GM23248 (cell line): ENCODE measurements around the gene MPPED1.

Source experiments
- EZH2 ChIP-seq: fragments of 200-600 bp; sonication (generic); IDR thresholded peaks from 2 replicates; pipeline ENCODE4 v1.6.1; 2018; ENCODE audit warnings: antibody characterized with exemption, mild to moderate bottlenecking; ENCODE audit not compliant: insufficient read depth, poor library complexity, severe bottlenecking
- EZH2phosphoT487 ChIP-seq: fragments of 200-600 bp; sonication (generic); IDR thresholded peaks from 2 replicates; pipeline ENCODE4 v1.6.1; 2018; ENCODE audit warnings: antibody characterized with exemption, moderate library complexity, mild to moderate bottlenecking, low read depth; ENCODE audit not compliant: insufficient read depth

DNA sequence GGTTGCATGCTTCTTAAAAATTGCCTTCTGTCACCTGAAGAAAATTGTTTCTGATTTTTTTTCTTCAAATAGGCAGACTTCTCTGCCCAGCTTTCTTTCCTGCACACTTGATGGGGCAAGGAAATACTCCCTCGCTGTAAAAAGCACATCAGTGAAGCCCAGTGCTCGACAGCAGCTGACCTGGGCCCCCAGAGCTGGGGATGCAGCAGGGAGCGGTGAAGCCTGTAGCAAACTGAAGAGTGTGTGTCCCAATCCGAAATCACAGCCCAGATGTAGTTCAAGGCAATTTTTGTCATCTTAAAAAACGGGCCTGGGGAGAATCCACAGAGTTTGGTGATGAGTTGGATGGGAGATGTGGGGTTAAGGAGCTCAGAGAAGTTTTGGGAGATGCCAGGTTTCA is 27.0 kb upstream of the MPPED1 start:
- TF ChIP-seq EZH2: no peak
- TF ChIP-seq EZH2phosphoT487: no peak
